Measurements from ENCODE around the gene RNF213.

The RNF213 gene

DNA sequence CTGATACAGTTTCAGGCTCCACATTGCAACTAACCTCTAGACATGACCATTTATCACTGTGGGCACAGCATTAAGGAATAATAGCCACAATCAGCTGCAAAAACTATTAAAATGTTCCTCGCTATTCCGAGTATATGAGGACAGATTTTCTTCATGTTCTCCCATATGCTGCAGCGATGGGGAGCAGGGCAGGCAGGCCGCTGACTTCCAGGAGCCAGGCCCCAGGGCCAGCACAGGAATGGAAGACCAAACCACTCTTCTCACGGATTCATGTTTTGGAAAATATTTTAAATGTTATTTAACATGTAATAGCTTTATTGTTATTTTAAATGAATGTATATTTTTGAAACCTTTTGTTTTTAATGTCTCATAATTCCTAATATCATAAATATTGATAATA lies 110.5 kb downstream of the RNF213 start:
- no peak overlapping the region for H3K4me2 ChIP-seq (ENCODE audit: low read depth, low read length, poor library complexity, severe bottlenecking)
- no peaks in the 10 kb centered on the region for H3K9me3 ChIP-seq (ENCODE audit: insufficient read depth, low read depth, low read length)
- H3K9ac ChIP-seq (ENCODE audit: low read depth, low read length, poor library complexity, severe bottlenecking), result no peak overlapping the region
- peaks cover 66% of the 10 kb centered on the region; the same call in 1 of the 2 replicates for H3K36me3 ChIP-seq (ENCODE audit: insufficient read depth, low read length)
- no peaks in the 10 kb centered on the region for H3K27me3 ChIP-seq (ENCODE audit: insufficient read depth, low read length, poor library complexity, severe bottlenecking)
- no peak for TF ChIP-seq EZH2phosphoT487 (IDR thresholded peaks at IDR 0.05; ENCODE audit: borderline replicate concordance)
- TF ChIP-seq, protein P1, sequence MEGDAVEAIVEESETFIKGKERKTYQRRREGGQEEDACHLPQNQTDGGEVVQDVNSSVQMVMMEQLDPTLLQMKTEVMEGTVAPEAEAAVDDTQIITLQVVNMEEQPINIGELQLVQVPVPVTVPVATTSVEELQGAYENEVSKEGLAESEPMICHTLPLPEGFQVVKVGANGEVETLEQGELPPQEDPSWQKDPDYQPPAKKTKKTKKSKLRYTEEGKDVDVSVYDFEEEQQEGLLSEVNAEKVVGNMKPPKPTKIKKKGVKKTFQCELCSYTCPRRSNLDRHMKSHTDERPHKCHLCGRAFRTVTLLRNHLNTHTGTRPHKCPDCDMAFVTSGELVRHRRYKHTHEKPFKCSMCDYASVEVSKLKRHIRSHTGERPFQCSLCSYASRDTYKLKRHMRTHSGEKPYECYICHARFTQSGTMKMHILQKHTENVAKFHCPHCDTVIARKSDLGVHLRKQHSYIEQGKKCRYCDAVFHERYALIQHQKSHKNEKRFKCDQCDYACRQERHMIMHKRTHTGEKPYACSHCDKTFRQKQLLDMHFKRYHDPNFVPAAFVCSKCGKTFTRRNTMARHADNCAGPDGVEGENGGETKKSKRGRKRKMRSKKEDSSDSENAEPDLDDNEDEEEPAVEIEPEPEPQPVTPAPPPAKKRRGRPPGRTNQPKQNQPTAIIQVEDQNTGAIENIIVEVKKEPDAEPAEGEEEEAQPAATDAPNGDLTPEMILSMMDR (conservative IDR thresholded peaks at IDR 0.05; ENCODE audit: low read length), result no peak
- no peak overlapping the region for H3K4me3 ChIP-seq (ENCODE audit: low read length, poor library complexity, severe bottlenecking)
- H2AFZ ChIP-seq (ENCODE audit: low read length), result no peak overlapping the region
- no peaks in the 10 kb centered on the region for H4K20me1 ChIP-seq (ENCODE audit: insufficient read depth, low read length, poor library complexity, severe bottlenecking)
- H3K9me2 ChIP-seq (replicated peaks; ENCODE audit: low read depth, low read length), result no peaks in the 10 kb centered on the region
- H3K79me2 ChIP-seq (ENCODE audit: insufficient read depth, low read length), result no peaks in the 10 kb centered on the region
- H3F3A ChIP-seq (ENCODE audit: low read depth), result no peaks in the 10 kb centered on the region
- H3K4me1 ChIP-seq (ENCODE audit: insufficient read depth, low read length, poor library complexity, severe bottlenecking), result no peaks in the 10 kb centered on the region

DNA sequence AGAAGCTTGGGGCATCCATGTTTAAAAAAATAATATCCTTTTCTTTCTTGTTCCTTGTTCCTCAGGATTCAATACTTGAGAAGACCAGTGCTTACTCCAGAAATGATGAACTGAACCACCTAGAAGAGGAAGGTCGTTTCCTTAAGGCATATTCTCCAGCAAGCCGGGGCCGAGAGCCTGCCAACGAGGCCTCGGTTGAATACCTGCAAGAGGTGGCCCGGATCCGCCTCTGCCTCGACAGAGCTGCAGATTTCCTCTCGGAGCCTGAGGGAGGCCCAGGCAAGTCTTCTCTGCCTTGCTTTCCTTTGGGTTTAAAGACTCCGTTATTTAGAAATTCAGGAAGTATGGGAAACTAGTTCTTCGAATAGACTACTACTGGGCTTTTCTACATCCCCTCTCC lies 111.8 kb downstream of the RNF213 start:
- Histone ChIP-seq H3K9me3 (ENCODE audit: insufficient read depth, low read depth, low read length) (no peaks in the 10 kb centered on the region), H3F3A (ENCODE audit: low read depth) (no peaks in the 10 kb centered on the region), H3K4me2 (ENCODE audit: low read depth, low read length, poor library complexity, severe bottlenecking) (no peak overlapping the region), H3K9ac (ENCODE audit: low read depth, low read length, poor library complexity, severe bottlenecking) (no peak overlapping the region), H3K4me3 (ENCODE audit: low read length, poor library complexity, severe bottlenecking) (no peak overlapping the region), H4K20me1 (ENCODE audit: insufficient read depth, low read length, poor library complexity, severe bottlenecking) (no peaks in the 10 kb centered on the region), H3K27me3 (ENCODE audit: insufficient read depth, low read length, poor library complexity, severe bottlenecking) (no peaks in the 10 kb centered on the region), H3K36me3 (ENCODE audit: insufficient read depth, low read length) (peaks cover 76% of the 10 kb centered on the region; the same call in 1 of the 2 replicates), H3K4me1 (ENCODE audit: insufficient read depth, low read length, poor library complexity, severe bottlenecking) (no peaks in the 10 kb centered on the region), H3K79me2 (ENCODE audit: insufficient read depth, low read length) (no peaks in the 10 kb centered on the region), H2AFZ (ENCODE audit: low read length) (no peak overlapping the region), H3K9me2 (replicated peaks; ENCODE audit: low read depth, low read length) (no peaks in the 10 kb centered on the region)
- TF ChIP-seq, protein P1 (conservative IDR thresholded peaks at IDR 0.05; ENCODE audit: low read length), result no peak
- TF ChIP-seq EZH2phosphoT487 (IDR thresholded peaks at IDR 0.05; ENCODE audit: borderline replicate concordance), result no peak

DNA sequence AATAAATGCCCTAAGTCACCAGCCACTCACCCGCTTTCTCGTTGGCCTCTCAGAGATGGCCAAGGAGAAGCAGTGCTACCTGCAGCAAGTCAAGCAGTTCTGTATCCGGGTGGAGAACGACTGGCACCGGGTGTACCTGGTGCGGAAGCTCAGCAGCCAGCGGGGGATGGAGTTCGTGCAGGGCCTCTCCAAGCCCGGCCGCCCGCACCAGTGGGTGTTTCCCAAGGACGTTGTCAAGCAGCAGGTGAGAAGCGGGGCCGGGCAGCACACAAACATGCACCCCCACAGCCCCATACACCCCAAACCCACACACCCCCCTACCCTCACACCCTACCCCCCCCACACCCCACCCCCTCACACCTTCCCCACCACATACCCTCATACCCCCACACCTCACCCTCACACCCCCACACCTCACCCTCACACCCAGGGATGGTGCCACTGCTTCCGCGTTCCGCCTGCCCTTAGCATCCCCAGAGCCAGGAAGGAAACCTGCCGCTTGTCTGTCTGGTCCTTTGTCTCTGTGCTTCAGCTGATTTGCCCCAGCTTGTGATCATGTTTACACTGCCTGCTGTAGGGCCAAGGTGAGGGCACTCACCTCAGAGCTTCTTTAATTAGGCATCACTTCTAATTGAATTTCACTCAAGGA lies 112.4 kb downstream of the RNF213 start:
- peaks cover 74% of the 10 kb centered on the region; the same call in 1 of the 2 replicates for H3K36me3 ChIP-seq (ENCODE audit: insufficient read depth, low read length)
- H3K4me1 ChIP-seq (ENCODE audit: insufficient read depth, low read length, poor library complexity, severe bottlenecking), result no peaks in the 10 kb centered on the region
- no peaks in the 10 kb centered on the region for H3F3A ChIP-seq (ENCODE audit: low read depth)
- no peak overlapping the region for H3K4me2 ChIP-seq (ENCODE audit: low read depth, low read length, poor library complexity, severe bottlenecking)
- no peaks in the 10 kb centered on the region for H4K20me1 ChIP-seq (ENCODE audit: insufficient read depth, low read length, poor library complexity, severe bottlenecking)
- no peaks in the 10 kb centered on the region for H3K79me2 ChIP-seq (ENCODE audit: insufficient read depth, low read length)
- no peak overlapping the region for H3K4me3 ChIP-seq (ENCODE audit: low read length, poor library complexity, severe bottlenecking)
- TF ChIP-seq, protein P1 (conservative IDR thresholded peaks at IDR 0.05; ENCODE audit: low read length), result no peak
- TF ChIP-seq EZH2phosphoT487 (IDR thresholded peaks at IDR 0.05; ENCODE audit: borderline replicate concordance), result no peak
- no peak overlapping the region for H3K9ac ChIP-seq (ENCODE audit: low read depth, low read length, poor library complexity, severe bottlenecking)
- no peaks in the 10 kb centered on the region for H3K27me3 ChIP-seq (ENCODE audit: insufficient read depth, low read length, poor library complexity, severe bottlenecking)
- no peak overlapping the region for H2AFZ ChIP-seq (ENCODE audit: low read length)
- H3K9me2 ChIP-seq (replicated peaks; ENCODE audit: low read depth, low read length), result no peaks in the 10 kb centered on the region
- no peaks in the 10 kb centered on the region for H3K9me3 ChIP-seq (ENCODE audit: insufficient read depth, low read depth, low read length)
